Right lung (tissue), 5 donors: ENCODE results near the gene METTL8. TPM values are rescaled to one million over a fixed set of nuclear protein-coding genes. Genes with fewer than 3 reads are reported as not detected.

Experiments used
- polyA plus RNA-seq, 5 donors: library from polyadenylated mRNA; unstranded; fragments of 120-200 nt; gene quantifications; one replicate each; pipeline versions ENCODE4 v1.2.1 to v1.2.3, GENCODE V29; 2013; ENCODE audit warnings: inconsistent platforms in 1 of 5, low replicate concordance in 1 of 5; ENCODE audit not compliant: insufficient read length in 5 of 5, insufficient read depth in 1 of 5

METTL8 gene
- polyA plus RNA-seq, 5 donors: 8.6 to 16.8 (median 16.1) TPM

Other genes with a start within 250 kb of the METTL8 start
- 10 to 100 TPM; 17.8 to 34.5 (median 32.5) TPM for gene DCAF17, start 236 bp upstream of the METTL8 start, polyA plus RNA-seq
- gene CYBRD1, start 88.5 kb upstream of the METTL8 start, polyA plus RNA-seq: 100 to 1,000 TPM in 1 of 5 donors, 10 to 100 TPM in 4; 61.2 to 131 (median 92.9) TPM